Fibroblast of gingiva (primary cell): ENCODE data around the gene PSG1.
"Not testable (repeated sequence)": the region's sequence is repeated elsewhere in the genome, so short reads cannot be mapped to it uniquely, and the experiment has no call there.

ENCODE experiments used
- DNase-seq: peaks from one replicate; pipeline ENCODE4 v3.0.0-alpha.2; 2011; ENCODE audit warnings: low read depth

The PSG1 gene

DNA sequence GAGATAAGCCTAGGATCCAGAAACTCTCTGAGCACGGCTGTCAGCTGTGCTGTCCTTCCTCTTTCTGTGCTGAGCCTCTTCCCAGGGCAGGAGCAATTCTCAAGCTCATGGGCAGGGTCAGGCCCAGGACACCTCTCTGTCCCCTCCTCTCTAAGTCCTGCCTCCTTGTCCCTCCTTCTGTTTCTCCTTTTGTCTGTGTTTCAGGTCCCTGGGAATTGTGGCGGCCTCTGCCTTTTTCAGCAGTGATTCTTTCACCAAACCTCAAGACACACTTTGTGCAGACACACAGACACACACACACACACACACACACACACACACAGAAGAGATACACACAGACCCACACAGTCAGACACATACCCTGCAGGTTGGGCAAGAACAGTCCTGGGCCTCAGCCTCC is at the start of gene PSG1:
TSS of gene PSG1 (minus strand) at position 101 of the 400 bp plus-strand sequence. CDS start 132 bp downstream, outside the sequence.
- no peak for DNase-seq

DNA sequence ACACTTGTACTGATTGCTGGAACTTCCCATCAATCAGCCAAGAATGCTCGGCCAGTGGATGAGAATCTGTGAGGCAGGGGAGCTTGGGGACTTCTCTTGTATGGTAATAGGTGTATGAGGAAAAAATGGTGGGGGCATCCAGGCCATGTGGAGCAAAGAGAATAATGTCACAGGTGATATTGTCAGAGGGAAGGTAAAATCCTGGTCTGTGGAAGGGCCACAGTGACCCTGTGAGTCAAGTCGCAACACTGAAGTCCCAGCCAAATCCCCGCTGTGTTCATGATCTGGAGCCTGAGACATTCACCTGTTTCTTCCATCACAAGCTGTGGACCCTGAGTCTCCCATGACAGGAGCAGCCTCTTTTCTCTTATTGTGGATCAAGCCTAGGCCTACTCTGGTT is 49.4 kb upstream of the PSG1 start:
- DNase-seq: no peak

DNA sequence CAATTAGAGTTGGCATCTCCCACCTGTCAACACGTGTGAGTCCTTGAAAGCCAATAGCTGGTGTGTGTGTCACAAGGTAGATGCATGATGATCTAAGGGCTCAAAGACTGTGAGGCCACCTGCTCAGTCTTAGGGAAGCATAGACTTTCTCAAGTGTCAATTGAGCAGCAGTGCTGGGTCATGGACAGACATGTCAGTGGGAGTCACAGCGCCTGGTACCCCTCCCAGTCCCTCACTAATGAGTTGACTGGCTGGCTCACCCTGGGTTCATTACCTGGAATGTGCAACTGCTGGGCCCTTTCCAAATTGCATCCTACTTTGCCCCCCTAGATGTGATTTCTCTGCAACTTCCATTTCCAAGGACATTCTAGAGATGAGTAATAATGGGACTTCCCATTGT is 47.3 kb upstream of the PSG1 start:
- no peak for DNase-seq

DNA sequence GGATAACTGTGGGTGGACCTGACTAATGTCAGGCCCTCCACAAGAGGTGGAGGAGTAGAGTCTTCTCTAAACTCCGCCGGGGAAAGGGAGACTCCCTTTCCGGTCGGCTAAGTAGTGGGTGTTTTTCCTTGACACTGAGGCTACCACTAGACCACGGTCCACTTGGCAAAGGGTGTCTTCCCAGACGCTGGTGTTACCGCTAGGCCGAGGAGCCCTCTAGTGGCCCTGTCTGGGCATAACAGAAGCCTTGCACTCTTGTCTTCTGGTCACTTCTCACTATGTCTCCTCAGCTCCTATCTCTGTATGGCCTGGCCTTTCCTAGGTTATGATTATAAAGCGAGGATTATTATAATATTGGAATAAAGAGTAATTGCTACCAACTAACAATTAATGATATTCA is 43.6 kb upstream of the PSG1 start:
- peak; percentile 56 for DNase-seq

DNA sequence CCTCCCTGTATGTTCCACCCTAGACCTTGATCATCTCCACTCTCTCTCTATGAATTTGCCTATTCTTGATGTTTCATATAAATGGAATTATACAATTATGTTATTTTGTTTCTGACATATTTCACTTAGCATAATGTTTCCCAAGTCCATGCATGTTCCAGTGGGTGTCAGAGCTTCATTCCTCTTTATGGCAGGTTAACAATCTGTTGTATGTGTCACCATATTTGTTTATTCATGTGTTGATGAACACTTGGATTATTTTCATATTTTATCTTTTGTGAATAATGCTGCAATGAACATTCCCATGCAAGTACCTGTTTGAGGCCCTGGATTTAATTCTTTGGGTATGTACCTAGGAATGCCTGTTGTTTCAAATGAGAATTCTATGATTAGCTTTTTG is 41.5 kb upstream of the PSG1 start:
- not testable (repeated sequence) for DNase-seq

DNA sequence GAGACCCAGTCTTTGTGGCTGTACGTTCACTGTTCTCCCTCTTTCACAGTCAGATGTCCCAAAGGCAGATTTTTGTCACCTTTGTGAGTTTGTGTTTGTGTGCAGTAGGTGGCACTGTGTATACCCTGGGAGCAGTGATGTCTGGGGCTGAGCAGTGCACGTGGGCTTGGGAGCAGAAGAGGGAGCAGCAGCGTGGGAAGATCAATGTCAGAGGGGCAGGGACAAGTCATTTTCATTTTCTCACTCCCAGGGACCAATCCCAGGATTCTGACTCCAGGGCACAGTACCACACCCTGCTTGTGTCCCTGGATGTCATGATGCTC is 40.2 kb upstream of the PSG1 start:
- no peak for DNase-seq

DNA sequence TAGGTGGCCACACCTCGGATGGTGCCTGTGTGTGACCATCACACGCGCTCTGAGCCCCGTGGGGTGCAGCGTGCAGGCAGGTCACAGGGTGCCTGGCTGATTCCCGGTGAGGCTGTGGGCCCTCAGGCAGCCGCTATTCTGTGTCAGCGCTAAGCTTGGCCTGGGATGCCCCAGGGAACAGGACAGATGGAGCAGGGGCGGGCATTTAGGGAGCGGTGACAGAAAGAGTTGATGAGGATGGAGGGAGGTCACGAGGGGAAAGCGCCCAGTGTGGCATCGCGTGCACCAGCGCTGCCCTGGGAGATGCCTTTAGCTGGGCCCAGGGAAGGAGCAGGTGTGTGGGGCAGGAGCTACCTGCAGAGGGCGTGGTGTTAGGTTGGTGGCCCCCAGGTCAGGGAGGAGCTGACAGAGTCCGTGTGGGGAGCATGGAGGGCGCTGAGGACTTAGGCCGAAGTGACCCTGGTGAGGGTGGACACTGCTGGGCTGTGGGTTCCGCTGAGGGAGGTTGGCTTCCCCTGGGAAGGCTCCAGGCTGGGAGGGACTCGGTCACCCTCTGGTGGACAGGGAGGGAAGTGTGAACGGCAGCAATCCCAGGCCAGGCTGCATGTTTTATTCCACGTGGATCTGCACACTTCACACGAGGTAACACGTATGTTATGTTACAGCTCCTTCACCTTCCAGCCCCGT is 39.7 kb upstream of the PSG1 start:
- DNase-seq: not testable (repeated sequence)

DNA sequence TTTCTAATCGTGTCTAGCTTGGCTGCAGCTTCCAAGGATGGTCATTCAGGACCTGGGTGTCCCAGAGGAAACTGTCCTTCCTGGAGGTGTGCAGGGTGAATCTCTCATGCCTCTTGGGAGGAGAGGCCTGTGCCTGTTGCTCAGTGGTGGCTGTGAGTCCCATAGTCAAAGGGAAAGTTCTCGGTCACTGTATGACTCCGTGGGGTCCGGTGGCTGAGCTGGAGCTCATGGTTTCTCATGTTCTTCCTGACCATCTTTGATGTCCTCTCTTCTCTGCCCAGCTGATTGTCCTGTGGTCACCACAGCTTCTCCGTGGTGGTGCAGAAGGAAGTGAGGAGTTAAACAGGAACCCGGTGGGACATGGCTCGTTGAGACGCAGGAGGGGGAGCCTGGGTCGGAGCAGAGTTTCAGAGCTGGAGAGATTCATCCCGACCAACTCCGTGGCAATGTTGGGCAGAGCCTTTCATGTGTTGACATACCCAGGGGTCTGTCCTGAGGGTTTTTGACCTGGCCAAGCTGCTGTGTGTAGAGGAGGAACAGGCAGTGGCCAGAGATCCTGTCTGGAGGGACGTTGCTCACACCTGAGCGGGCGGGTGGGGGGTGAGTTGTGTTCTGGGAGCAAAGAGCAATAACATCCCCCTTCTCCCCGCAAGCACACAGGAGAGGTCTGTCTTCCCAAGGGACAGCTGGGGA is 39.0 kb upstream of the PSG1 start:
- DNase-seq: not testable (repeated sequence)

DNA sequence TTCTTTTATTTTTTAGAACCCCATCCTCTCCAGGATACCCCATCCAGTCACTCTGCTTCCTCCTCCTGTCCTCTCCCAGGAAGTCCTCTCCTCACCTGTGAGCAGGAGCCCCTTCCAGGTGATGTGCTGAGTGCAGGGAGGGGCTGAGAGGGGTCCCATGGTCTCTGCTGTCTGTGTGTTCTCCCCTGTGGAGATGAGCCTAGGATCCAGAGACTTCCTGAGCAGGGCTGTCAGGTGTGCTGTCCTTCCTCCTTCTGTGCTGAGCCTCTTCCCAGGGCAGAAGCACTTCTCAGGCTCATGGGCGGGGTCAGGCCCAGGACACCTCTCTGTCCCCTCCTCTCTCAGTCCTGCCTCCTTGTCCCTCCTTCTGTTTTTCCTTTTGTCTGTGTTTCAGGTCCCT is 38.1 kb upstream of the PSG1 start, which contains the start of gene PSG6:
TSS of gene PSG6 (minus strand) at position 261 of the 400 bp plus-strand sequence. CDS start at position 159, 102 bp downstream.
- not testable (repeated sequence) for DNase-seq

DNA sequence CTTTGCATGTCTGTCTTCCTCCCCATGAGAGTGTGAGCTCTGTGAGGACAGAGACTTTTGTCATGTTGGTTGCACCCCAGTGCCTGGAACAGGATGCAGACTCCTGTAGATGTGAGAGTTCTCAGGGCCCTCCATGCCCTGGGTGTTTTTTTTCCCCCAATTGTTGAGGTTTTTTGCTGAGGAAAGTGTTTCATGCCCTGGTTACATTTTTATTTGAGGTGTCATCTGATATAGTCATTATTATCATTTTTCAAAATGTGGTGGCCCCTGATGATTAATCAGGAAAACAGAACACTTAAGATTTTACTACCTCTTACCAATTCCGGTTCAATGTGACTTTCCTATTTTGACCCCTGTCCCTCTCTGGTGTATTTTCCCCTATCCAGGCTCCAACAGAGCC is 37.4 kb upstream of the PSG1 start:
- DNase-seq: not testable (repeated sequence)

DNA sequence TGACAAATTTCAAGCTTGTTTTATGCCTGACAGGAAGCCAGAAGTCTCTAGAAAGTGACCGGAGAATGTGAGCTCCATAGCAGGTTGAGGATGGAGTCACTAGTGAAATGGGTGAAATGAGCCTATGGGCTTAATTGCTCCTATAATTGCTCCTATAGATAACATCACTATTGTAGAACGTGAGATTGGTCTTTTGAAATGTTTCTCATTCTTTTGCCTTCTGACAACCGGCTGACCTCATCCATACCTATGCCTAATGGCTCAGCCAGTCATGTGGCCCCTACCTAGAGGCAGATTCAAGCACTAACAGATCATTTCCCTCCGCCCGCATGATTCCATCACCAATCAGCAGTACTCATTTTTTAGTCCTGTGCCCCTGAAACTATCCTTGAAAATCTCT is 34.0 kb upstream of the PSG1 start:
- not testable (repeated sequence) for DNase-seq

DNA sequence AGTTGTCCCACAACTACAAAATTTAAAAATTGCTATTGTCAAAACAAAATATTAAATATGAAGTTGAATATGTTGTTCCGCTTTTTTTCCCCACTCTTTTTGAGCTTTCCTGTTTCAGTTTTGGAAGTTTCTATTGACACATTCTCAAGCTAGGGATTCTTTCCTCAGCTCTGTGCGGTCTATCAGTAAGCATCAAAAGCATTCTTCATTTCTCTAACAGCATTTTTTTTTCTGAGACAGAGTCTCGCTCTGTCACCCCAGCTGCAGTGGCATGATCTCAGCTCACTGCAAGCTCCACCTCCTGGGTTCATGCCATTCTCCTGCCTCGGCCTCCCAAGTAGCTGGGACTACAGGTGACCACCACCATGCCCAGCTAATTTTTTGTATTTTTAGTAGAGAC is 33.4 kb upstream of the PSG1 start:
- not testable (repeated sequence) for DNase-seq

DNA sequence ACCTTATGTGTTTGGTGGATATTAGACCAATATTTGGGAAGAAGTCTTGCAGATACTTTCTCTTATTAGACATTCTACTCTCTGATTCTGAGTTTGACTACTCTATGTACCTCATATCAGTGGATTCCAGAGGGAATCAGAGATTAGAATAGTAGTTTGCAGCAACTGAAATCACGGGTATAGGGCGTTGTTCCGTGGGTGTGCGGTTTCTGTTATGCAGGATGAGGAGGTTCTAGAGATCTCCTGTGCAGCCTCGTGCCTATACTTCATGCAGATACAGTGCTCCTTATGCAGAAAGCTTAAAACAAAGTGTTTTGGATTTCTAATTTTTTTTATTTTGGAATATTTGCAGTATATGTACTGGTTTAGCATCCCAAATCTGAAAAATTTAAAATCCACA is 32.2 kb upstream of the PSG1 start:
- DNase-seq: not testable (repeated sequence)

DNA sequence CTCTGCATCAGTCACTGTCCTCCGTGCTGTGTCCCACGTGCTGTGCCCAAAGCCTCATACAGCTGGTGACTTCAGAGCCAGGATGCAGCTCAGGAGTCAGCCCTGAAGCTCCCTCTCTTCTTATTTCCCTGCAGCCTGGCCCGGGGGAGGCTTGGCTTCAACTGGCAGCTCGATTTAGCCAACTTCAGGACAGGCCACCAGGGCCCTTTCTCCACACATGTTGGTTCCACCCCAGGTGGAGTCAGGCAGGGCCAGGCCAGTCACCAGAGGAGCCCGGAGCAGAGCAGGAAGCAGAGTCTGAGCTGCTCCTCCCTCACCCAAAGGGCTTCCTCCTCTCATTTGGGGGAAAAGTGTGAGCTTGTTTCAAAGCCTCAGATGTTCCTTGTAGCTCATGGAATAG is 26.6 kb upstream of the PSG1 start:
- not testable (repeated sequence) for DNase-seq

DNA sequence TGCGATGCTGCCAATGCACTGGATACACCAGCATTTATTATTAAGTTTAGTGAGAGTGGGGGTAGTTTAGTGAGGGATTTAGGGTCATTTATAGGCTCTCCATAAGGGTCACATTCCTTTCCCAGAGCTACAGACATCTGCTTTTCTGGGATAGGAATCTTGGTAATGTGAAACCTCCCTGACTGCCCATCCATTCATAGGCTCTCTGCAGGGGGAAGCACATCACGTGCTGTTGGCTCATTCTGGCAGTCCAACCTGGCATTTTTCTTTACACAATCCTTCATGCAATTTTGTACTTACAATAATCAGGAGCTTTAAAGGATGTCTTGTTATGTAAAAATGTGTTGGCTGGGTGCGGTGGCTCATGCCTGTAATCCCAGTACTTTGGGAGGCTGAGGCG is 21.0 kb upstream of the PSG1 start:
- DNase-seq: peak; percentile 32

DNA sequence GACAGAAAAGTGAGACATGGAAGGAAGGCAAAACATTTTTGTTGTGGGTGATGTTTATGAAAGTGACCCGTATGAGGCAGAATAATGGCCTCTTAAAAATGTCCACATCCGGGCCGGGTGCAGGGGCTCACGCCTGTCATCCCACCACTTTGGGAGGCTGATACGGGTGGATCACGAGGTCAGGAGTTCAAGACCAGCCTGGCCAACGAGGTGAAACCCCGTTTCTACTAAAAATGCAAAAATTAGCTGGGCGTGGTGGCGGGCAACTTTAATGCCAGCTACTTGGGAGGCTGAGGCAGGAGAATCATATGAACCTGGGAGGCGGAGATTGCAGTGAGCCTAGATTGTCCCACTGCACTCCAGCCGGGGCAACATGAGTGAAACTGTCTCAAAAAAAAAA is 20.2 kb upstream of the PSG1 start:
- DNase-seq: not testable (repeated sequence)

DNA sequence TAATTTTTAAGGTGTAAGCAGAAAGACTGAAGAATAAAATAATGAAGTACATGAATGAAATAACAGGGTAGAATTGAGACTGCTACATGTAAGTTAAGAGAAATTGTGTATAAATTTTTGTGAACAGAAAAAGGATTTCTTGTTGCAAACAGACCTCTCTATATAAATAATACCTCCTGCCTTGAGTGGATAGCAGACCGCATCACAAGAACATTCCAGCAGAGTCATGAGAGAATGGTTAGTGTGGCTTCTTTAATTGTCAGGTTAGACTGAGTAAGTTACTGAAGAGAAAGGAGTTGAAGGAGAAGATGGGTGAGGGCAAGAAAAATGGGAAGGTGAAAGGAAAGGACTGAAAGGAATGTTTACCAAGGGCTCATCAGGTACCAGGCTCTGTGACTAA is 19.6 kb upstream of the PSG1 start:
- not testable (repeated sequence) for DNase-seq

DNA sequence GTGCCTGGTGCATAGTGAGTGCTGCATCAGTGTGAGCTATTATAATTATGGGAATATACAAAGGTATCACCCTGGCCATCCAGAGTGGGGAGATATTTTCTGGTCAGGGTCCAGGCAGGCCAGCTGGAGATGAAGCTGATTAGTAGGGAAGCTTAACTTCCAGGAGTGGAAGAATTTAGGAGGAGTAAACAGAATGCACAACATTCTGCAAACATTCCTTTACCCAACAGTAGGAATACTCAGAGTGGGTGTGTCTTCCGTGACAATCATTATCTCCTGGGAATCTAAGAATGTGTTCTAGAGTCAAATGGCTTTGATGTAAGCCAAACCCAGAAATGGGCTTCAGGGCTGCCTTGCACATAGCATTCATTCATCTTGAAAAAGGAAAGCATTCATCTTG is 19.1 kb upstream of the PSG1 start:
- peak; percentile 27 for DNase-seq

DNA sequence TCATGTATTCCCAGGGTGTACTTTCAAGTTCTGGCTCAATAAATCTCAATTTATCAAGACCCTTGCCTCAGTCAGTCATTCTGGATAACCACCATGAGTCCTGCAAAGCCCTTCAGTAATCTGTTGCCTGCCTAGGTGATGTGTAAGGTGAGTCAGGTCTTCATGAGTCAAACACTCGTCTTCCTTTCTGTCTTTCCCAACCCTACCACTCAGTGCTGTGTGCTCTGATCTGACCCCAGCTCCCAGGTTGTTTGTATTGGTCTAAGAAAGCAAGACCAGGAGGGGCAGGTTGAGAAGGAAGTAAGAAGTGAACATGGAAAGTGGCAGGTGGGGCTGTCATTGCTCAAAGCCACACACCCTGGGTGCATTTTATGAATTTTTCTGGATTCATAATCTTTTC is 18.2 kb upstream of the PSG1 start:
- DNase-seq: not testable (repeated sequence)

DNA sequence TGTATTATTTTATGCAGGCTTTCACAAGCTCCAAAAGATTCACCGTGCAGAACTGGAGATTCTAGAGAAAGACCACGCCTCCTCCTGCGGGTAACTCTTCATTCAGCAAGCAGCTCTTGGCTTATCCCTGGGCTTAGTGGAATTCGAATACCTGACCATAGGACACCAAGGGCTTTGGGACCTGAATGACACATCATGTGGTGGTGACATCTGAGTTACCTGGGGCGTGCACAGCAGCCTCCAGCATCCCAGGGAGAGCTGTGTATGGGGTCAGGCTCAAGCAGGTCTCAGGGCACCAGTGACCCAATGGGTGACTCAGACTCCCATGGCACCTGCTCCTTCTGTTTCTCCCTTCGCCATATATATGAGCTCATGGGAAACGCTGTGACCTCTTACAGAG is 10.9 kb upstream of the PSG1 start:
- DNase-seq: not testable (repeated sequence)

DNA sequence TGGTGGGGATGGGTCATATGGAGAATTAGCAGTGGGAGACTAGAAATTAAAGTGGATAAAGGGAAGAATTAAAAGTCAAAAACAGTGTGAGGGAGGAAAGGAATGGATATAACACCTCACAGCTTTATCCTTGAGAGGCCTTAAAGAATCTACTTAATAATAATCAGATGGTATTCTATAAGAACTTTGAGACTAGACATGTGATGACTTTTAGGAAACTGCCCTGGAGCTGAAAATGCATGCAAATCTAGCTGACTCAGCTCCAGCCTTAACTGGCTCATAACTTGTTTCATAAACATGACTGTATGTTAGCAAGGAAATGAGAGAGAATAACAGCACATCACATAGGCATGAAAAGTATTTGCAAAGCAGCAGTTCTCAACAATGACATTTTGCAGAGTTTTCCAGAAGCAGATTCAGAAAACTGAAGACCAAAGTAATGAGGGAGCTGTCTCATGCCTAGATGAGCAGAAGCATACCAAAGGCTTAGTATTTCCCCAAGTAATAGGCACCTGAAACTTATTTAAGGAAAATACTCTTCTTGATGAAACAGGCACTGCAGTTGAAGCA is 8.4 kb upstream of the PSG1 start:
- DNase-seq: peak; percentile 15

DNA sequence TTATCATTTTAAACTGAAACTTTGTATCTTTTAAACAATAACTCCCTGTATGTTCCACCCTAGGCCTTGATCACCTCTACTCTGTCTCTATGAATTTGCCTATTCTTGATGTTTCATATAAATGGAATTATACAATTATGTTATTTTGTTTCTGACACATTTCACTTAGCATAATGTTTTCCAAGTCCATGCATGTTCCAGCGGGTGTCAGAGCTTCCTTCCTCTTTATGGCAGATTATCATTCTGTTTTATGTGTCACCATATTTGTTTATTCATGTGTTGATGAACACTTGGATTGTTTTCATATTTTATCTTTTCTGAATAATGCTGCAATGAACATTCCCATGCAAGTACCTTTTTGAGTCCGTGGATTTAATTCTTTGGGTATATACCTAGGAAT is 3.2 kb upstream of the PSG1 start:
- not testable (repeated sequence) for DNase-seq

DNA sequence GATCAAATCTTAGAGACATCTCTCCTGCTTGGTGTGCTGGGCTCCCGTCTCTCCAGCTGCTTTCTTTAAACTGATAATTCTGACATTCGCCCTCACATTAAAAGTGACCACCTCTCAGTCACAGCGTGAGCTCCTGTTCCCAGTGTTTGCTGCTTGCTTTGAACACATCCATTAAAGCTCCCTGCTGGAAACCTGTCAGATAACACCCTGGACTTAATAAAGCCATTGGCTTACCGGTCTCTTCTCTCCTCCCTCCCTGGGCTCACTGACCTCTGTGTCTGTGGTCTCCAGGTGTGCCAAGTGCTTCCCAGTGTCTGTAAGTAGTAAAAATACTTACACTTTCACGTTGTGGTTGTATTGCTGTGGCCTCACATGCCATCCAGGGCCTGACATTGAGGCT is 2.5 kb upstream of the PSG1 start:
- not testable (repeated sequence) for DNase-seq
